ENCODE measurements around the gene PTPRN2. TPM values are rescaled to one million over a fixed set of nuclear protein-coding genes. Genes with fewer than 3 reads are reported as not detected.
A peak's percentile ranks its signal among the peaks of the same experiment; 100 is the strongest.

PTPRN2 gene
- total RNA-seq, 1 donor from 2014 or later: 15.4 TPM

- Mint-ChIP-seq H3K36me3 (no peaks in the 10 kb centered on the region), H3K9me3 (no peaks in the 10 kb centered on the region), H3K27ac (no peak overlapping the region), H3K4me1 (ENCODE audit: unreplicated experiment) (no peaks in the 10 kb centered on the region), H3K4me3 (peak overlapping the region; percentile 81), H3K27me3 (peaks cover 49% of the 10 kb centered on the region)
- DNase-seq (ENCODE audit: extremely low spot score, unreplicated experiment): no peak
- TF ChIP-seq CTCF (conservative IDR thresholded peaks at IDR 0.05): no peak
These were observed 893.3 kb downstream of the PTPRN2 start for GRCh38 chr7:157694376-157694665.

GRCh38 chr7:157693521-157694375 lies 893.9 kb downstream of the PTPRN2 start:
- Mint-ChIP-seq H3K4me3 (peak overlapping the region; percentile 81), H3K27me3 (peaks cover 46% of the 10 kb centered on the region), H3K4me1 (ENCODE audit: unreplicated experiment) (no peaks in the 10 kb centered on the region), H3K9me3 (no peaks in the 10 kb centered on the region), H3K27ac (no peak overlapping the region), H3K36me3 (no peaks in the 10 kb centered on the region)
- DNase-seq (ENCODE audit: extremely low spot score, unreplicated experiment): peak; percentile 72
- TF ChIP-seq CTCF (conservative IDR thresholded peaks at IDR 0.05): peak; percentile 58

- Mint-ChIP-seq H3K4me3 (no peak overlapping the region), H3K4me1 (ENCODE audit: unreplicated experiment) (no peaks in the 10 kb centered on the region), H3K27ac (no peak overlapping the region), H3K9me3 (no peaks in the 10 kb centered on the region), H3K27me3 (peaks cover 52% of the 10 kb centered on the region), H3K36me3 (no peaks in the 10 kb centered on the region)
- DNase-seq (ENCODE audit: extremely low spot score, unreplicated experiment): no peak
- no peak for TF ChIP-seq CTCF (conservative IDR thresholded peaks at IDR 0.05)
These were observed 894.5 kb downstream of the PTPRN2 start for GRCh38 chr7:157693071-157693520.

GRCh38 chr7:157692460-157693011 lies 895.1 kb downstream of the PTPRN2 start:
- Mint-ChIP-seq H3K36me3 (no peaks in the 10 kb centered on the region), H3K27me3 (peaks cover 58% of the 10 kb centered on the region), H3K27ac (no peak overlapping the region), H3K4me1 (ENCODE audit: unreplicated experiment) (no peaks in the 10 kb centered on the region), H3K9me3 (no peaks in the 10 kb centered on the region), H3K4me3 (peak overlapping the region; percentile 70)
- DNase-seq (ENCODE audit: extremely low spot score, unreplicated experiment): peak; percentile 68
- no peak for TF ChIP-seq CTCF (conservative IDR thresholded peaks at IDR 0.05)

GRCh38 chr7:157691586-157692459 lies 895.8 kb downstream of the PTPRN2 start:
- DNase-seq (ENCODE audit: extremely low spot score, unreplicated experiment): peak; percentile 72
- TF ChIP-seq CTCF (conservative IDR thresholded peaks at IDR 0.05): no peak
- Mint-ChIP-seq H3K4me1 (ENCODE audit: unreplicated experiment) (peaks cover 3% of the 10 kb centered on the region), H3K27ac (no peak overlapping the region), H3K36me3 (no peaks in the 10 kb centered on the region), H3K4me3 (peak overlapping the region; percentile 83), H3K9me3 (no peaks in the 10 kb centered on the region), H3K27me3 (peaks cover 65% of the 10 kb centered on the region)

Data from type B pancreatic cell (in vitro differentiated cells).